B cell (primary cell): ENCODE data around the gene GOLPH3.

Experiments used
- EZH2 ChIP-seq: IDR thresholded peaks from 2 replicates; pipeline ENCODE4 v1.6.1; 2012; ENCODE audit warnings: borderline replicate concordance, low read depth, mild to moderate bottlenecking, moderate library complexity, low read length; ENCODE audit not compliant: insufficient read depth, poor library complexity, severe bottlenecking
- TF ChIP-seq, protein P1 (sequence below): fragments of 200-600 bp; IDR thresholded peaks from one replicate; pipeline ENCODE4 v1.8.0; 2022; ENCODE audit warnings: antibody characterized with exemption, mild to moderate bottlenecking

DNA sequence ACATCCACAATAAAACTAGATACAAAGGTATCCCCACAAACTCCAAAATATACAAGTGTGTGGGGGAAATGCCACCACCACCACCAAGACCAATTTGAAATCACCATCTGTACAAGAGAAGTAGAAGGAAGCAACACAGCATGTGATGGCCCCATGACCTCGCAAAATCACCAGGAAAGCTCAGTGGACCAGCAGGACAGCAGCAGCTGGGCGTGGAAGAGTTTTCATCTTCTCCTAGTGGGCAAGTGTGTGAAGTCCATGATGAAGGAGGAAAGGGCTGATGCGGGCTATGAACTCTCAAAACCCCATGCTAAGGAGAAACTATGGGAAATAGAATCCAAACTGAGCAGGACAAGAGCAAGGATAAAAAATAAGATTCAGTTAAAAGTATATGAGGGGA lies 58.1 kb downstream of the GOLPH3 start:
- TF ChIP-seq, protein P1, sequence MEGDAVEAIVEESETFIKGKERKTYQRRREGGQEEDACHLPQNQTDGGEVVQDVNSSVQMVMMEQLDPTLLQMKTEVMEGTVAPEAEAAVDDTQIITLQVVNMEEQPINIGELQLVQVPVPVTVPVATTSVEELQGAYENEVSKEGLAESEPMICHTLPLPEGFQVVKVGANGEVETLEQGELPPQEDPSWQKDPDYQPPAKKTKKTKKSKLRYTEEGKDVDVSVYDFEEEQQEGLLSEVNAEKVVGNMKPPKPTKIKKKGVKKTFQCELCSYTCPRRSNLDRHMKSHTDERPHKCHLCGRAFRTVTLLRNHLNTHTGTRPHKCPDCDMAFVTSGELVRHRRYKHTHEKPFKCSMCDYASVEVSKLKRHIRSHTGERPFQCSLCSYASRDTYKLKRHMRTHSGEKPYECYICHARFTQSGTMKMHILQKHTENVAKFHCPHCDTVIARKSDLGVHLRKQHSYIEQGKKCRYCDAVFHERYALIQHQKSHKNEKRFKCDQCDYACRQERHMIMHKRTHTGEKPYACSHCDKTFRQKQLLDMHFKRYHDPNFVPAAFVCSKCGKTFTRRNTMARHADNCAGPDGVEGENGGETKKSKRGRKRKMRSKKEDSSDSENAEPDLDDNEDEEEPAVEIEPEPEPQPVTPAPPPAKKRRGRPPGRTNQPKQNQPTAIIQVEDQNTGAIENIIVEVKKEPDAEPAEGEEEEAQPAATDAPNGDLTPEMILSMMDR: no peak
- TF ChIP-seq EZH2: no peak
